T-cell (primary cell): ENCODE data around the gene LRRTM4. TPM values are rescaled to one million over a fixed set of nuclear protein-coding genes. Genes with fewer than 3 reads are reported as not detected.

Experiments used
- ATAC-seq, 4 experiments: fragments of 200-7000 bp in 3 of 4; fragments of 150-1000 bp in 1 of 4; cut with Tn5 transposase; replicated peaks in 1 of 4; 1 replicate in 3 of 4; 2 replicates in 1 of 4; pipeline ENCODE4 v1.10.0; 2021; ENCODE audit warnings: moderate library complexity in 3 of 4, mild to moderate bottlenecking in 2 of 4, moderate number of reproducible peaks in 1 of 4
- CTCF ChIA-PET, 2 donors: fragments of 300-600 bp; sonication (Branson Sonifier 250); formaldehyde crosslinking; loops; one replicate each; lab custom pipeline; 2022; ENCODE audit warnings: antibody characterized with exemption in 2 of 2; lab: Charles Lee
- POLR2A ChIA-PET, 2 donors: fragments of 300-600 bp; sonication (Branson Sonifier 250); formaldehyde crosslinking; loops; one replicate each; lab custom pipeline; 2022; ENCODE audit warnings: antibody characterized with exemption in 2 of 2; lab: Charles Lee
- DNase-seq, 35 experiments: peaks; one replicate each; pipeline versions ENCODE4 v3.0.0 to v3.0.0-alpha.2; 2013 to 2023
- H3K27ac ChIP-seq: one replicate; pipeline ENCODE4 v1.5.1; 2013; ENCODE audit warnings: low read length
- H3K27me3 ChIP-seq, 2 experiments: replicated peaks in 1 of 2; 1 replicate in 1 of 2; 2 replicates in 1 of 2; pipeline versions ENCODE4 v1.6.1 to v1.7.0; 2013; ENCODE audit warnings: low read length in 1 of 2, mixed read lengths in 1 of 2; ENCODE audit not compliant: control insufficient read depth in 2 of 2, insufficient read depth in 2 of 2; ENCODE audit errors: extremely low read depth in 1 of 2
- H3K36me3 ChIP-seq, 2 donors: 1 replicate in 1 of 2; 2 replicates in 1 of 2; pipeline versions ENCODE4 v1.6.1 to v1.7.0; 2013; ENCODE audit warnings: low read length in 1 of 2; ENCODE audit not compliant: control insufficient read depth in 2 of 2, insufficient read depth in 1 of 2; ENCODE audit errors: extremely low read depth in 1 of 2
- H3K4me1 ChIP-seq, 2 experiments: 1 replicate in 1 of 2; 2 replicates in 1 of 2; pipeline versions ENCODE4 v1.6.1 to v1.7.0; 2013; ENCODE audit warnings: low read length in 2 of 2, mixed read lengths in 1 of 2; ENCODE audit not compliant: insufficient read depth in 2 of 2, control insufficient read depth in 1 of 2; ENCODE audit errors: extremely low read depth in 1 of 2
- H3K4me3 ChIP-seq, 2 donors: 1 replicate in 1 of 2; 2 replicates in 1 of 2; pipeline versions ENCODE4 v1.5.1 to v1.7.0; 2013; ENCODE audit warnings: mild to moderate bottlenecking in 2 of 2, low read length in 1 of 2, moderate library complexity in 1 of 2; ENCODE audit not compliant: control insufficient read depth in 1 of 2; ENCODE audit errors: extremely low read depth in 1 of 2
- H3K9me3 ChIP-seq: 2 replicates; pipeline ENCODE4 v1.7.0; 2013
- H3K27ac Mint-ChIP-seq, 2 donors: one replicate each; pipeline ENCODE4 v1.8.0; 2020 to 2021; ENCODE audit warnings: mild to moderate bottlenecking in 2 of 2, mixed read lengths in 2 of 2
- H3K27me3 Mint-ChIP-seq, 2 donors: one replicate each; pipeline ENCODE4 v1.8.0; 2021 to 2022; ENCODE audit warnings: mixed read lengths in 2 of 2
- H3K36me3 Mint-ChIP-seq: one replicate; pipeline ENCODE4 v1.8.0; 2021; ENCODE audit warnings: mixed read lengths
- H3K4me1 Mint-ChIP-seq, 3 donors: one replicate each; pipeline ENCODE4 v1.8.0; 2020 to 2022; ENCODE audit warnings: mixed read lengths in 3 of 3, mild to moderate bottlenecking in 1 of 3
- H3K4me3 Mint-ChIP-seq, 3 donors: one replicate each; pipeline ENCODE4 v1.8.0; 2020 to 2022; ENCODE audit warnings: mild to moderate bottlenecking in 3 of 3, mixed read lengths in 3 of 3, moderate library complexity in 3 of 3
- H3K9me3 Mint-ChIP-seq, 3 donors: one replicate each; pipeline ENCODE4 v1.8.0; 2020 to 2022; ENCODE audit warnings: mixed read lengths in 3 of 3
- WGBS: methylation state at CpG from one replicate; pipeline ENCODE4 v1.1.5; 2013; ENCODE audit warnings: missing lambda C conversion rate; ENCODE audit not compliant: insufficient coverage; 5-methylcytosine and 5-hydroxymethylcytosine counted together
- total RNA-seq, 35 experiments: library from RNA in 6 of 35; stranded (reverse) in 6 of 35; fragments of 120-200 nt in 1 of 35; gene quantifications; one replicate each; pipeline versions ENCODE4 v1.2.1 to v1.2.4 and lab custom pipeline; 2013 to 2026

The LRRTM4 gene
- total RNA-seq, 5 donors from 2014 or later (not counting 1 experiment from before 2014, with no cell fraction given), result not detected

DNA sequence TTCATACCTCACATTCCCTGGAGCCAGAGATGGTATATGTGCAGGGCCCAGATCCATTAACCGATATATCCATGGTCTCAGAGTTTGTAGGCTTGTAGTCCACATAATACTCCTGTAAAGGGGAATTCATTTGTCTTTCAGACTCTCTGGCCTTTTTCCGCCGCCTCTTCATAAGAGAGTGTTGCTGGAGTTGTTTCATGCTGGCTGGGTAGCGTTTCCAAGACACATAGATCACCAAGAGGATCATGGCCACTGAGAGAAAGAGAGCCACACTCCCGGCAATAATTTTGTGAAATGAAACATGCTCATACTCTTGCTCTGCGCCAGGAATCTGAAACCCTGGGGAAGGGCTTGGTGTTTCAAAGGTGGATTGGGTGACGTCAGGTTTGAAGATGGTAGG lies 3.9 kb downstream of the LRRTM4 start:
- Histone ChIP-seq H3K4me3 (no peak overlapping the region), H3K27me3 (no peaks in the 10 kb centered on the region), H3K4me1 (no peaks in the 10 kb centered on the region), H3K9me3 (no peaks in the 10 kb centered on the region), H3K27ac (no peak overlapping the region), H3K36me3 (no peaks in the 10 kb centered on the region)
- ChIA-PET POLR2A (no interaction called here), CTCF (no interaction called here)
- WGBS, result 59% methylated on average over 6 of the region's 7 CpGs
- Mint-ChIP-seq H3K9me3 (peaks cover 4 to 11% (median 11%) of the 10 kb centered on the region in 3 donors), H3K36me3 (no peaks in the 10 kb centered on the region), H3K4me3 (no peak overlapping the region), H3K27ac (no peak overlapping the region), H3K27me3 (no peaks in the 10 kb centered on the region), H3K4me1 (no peaks in the 10 kb centered on the region)
- ATAC-seq (no peak), DNase-seq (no peak)

DNA sequence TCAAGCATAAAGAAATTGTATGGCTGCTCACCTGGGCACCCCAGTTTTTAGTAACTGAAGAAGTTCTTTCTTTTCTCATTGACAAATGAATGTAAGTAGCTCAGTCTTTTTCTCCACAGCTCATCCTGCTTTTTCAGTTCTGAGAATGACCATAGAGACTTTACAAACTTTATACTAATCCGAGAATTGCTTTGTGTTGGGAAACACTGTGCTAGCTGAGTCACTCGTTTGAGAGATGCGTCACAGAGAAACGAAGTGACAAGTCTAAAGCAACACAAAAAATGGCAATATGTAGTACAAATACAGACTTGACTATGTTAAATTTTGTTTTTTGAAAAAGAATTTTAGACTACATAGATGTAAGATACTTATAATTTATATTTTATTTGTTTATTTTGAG lies 9.0 kb downstream of the LRRTM4 start:
- no peaks in the 10 kb centered on the region for H3K4me1 Mint-ChIP-seq
- DNase-seq (no peak), ATAC-seq (no peak)
- no CpG with 5 or more reads among the region's 4 CpGs for WGBS
- no peaks in the 10 kb centered on the region for H3K4me1 ChIP-seq
- peaks cover 2 to 10% (median 4%) of the 10 kb centered on the region in 3 donors for H3K9me3 Mint-ChIP-seq
- no peak overlapping the region for H3K4me3 Mint-ChIP-seq
- H3K4me3 ChIP-seq, result no peak overlapping the region
- ChIA-PET CTCF (no interaction called here), POLR2A (no interaction called here)
- H3K27me3 Mint-ChIP-seq, result no peaks in the 10 kb centered on the region
- no peaks in the 10 kb centered on the region for H3K27me3 ChIP-seq
- H3K36me3 ChIP-seq, result no peaks in the 10 kb centered on the region
- H3K36me3 Mint-ChIP-seq, result no peaks in the 10 kb centered on the region
- H3K27ac Mint-ChIP-seq, result no peak overlapping the region
- no peak overlapping the region for H3K27ac ChIP-seq
- H3K9me3 ChIP-seq, result no peaks in the 10 kb centered on the region

- POLR2A ChIA-PET, result no interaction called here
- ATAC-seq (no peak), DNase-seq (no peak)
- H3K9me3 ChIP-seq, result no peaks in the 10 kb centered on the region
- H3K27ac Mint-ChIP-seq, result no peak overlapping the region
- no CpG with 5 or more reads among the region's 1 CpG for WGBS
- no peaks in the 10 kb centered on the region for H3K27me3 Mint-ChIP-seq
- H3K4me1 ChIP-seq, result no peaks in the 10 kb centered on the region
- H3K27ac ChIP-seq, result no peak overlapping the region
- CTCF ChIA-PET, result no interaction called here
- peaks cover 0 to 9% (median 3%) of the 10 kb centered on the region in 3 donors for H3K9me3 Mint-ChIP-seq
- H3K36me3 ChIP-seq, result no peaks in the 10 kb centered on the region
- H3K27me3 ChIP-seq, result no peaks in the 10 kb centered on the region
- H3K36me3 Mint-ChIP-seq, result no peaks in the 10 kb centered on the region
- no peak overlapping the region for H3K4me3 ChIP-seq
- no peaks in the 10 kb centered on the region for H3K4me1 Mint-ChIP-seq
- H3K4me3 Mint-ChIP-seq, result no peak overlapping the region
Observed at GRCh38 chr2:77512507-77512906, 9.7 kb downstream of the LRRTM4 start.

GRCh38 chr2:77508511-77508910 lies 13.7 kb downstream of the LRRTM4 start:
- DNase-seq (no peak), ATAC-seq (no peak)
- ChIA-PET POLR2A (no interaction called here), CTCF (interaction anchor here in 1 of 2 donors (0.7 kb wide), 1 partner anchor 11 kb away, joined by 3 read pairs; no protein-coding TSS in a partner anchor)
- Histone ChIP-seq H3K27ac (no peak overlapping the region), H3K4me1 (no peaks in the 10 kb centered on the region), H3K36me3 (no peaks in the 10 kb centered on the region), H3K9me3 (no peaks in the 10 kb centered on the region), H3K4me3 (no peak overlapping the region), H3K27me3 (no peaks in the 10 kb centered on the region)
- no peaks in the 10 kb centered on the region for H3K27me3 Mint-ChIP-seq
- WGBS, result no CpG with 5 or more reads among the region's 1 CpG
- H3K4me3 Mint-ChIP-seq, result no peak overlapping the region
- H3K4me1 Mint-ChIP-seq, result no peaks in the 10 kb centered on the region
- H3K27ac Mint-ChIP-seq, result no peak overlapping the region
- H3K9me3 Mint-ChIP-seq, result peaks cover 0 to 12% (median 0%) of the 10 kb centered on the region in 3 donors
- no peaks in the 10 kb centered on the region for H3K36me3 Mint-ChIP-seq

DNA sequence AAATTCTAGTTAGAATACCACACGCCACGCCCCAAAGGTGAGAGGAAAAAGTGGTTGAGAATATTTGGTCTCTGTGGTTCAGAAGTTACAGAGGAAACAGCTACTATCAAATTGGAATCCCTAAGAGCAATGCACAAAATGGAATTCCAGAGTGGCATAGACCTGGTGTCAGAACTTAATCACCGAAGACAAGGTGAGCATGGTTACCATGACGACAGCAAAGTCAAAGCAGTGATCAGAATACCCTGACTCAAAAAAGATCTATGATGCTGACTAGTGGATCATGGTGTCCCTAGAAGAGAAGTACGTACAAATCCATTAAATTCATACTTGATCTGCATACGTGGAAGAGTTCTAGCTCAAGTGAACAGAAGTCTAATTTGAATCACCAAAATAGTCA lies 14.5 kb downstream of the LRRTM4 start:
- no peaks in the 10 kb centered on the region for H3K36me3 ChIP-seq
- H3K4me3 ChIP-seq, result no peak overlapping the region
- H3K27me3 ChIP-seq, result no peaks in the 10 kb centered on the region
- Mint-ChIP-seq H3K27me3 (no peaks in the 10 kb centered on the region), H3K4me3 (no peak overlapping the region), H3K36me3 (no peaks in the 10 kb centered on the region), H3K9me3 (peaks cover 0 to 12% (median 0%) of the 10 kb centered on the region in 3 donors), H3K27ac (no peak overlapping the region), H3K4me1 (no peaks in the 10 kb centered on the region)
- DNase-seq, result no peak
- ChIA-PET POLR2A (no interaction called here), CTCF (no interaction called here)
- no CpG with 5 or more reads among the region's 6 CpGs for WGBS
- no peak for ATAC-seq
- H3K4me1 ChIP-seq, result no peaks in the 10 kb centered on the region
- H3K27ac ChIP-seq, result no peak overlapping the region
- no peaks in the 10 kb centered on the region for H3K9me3 ChIP-seq

DNA sequence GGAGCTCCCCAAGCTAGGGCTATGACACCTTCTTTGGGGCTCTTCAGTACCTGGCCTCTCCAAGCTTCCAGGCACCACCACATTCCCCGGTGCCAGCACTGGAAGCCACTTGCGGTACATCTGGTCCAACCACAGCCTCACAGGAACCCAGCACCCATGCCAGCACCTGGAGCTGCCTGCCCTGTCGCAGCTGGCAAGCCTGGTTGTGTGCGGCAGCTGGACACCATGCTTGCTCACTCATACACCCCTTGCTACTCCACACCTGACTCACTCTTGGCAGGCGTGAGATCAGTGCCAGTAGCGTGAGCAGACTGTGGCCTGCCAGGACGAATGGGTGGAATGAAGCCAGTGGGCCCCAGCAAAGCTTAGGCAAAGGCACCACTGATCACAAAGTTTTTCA lies 34.0 kb downstream of the LRRTM4 start:
- Mint-ChIP-seq H3K36me3 (no peaks in the 10 kb centered on the region), H3K27me3 (no peaks in the 10 kb centered on the region), H3K4me1 (no peaks in the 10 kb centered on the region), H3K27ac (no peak overlapping the region), H3K9me3 (peaks cover 0 to 15% (median 5%) of the 10 kb centered on the region in 3 donors), H3K4me3 (no peak overlapping the region)
- Histone ChIP-seq H3K36me3 (no peaks in the 10 kb centered on the region), H3K27ac (no peak overlapping the region), H3K4me1 (no peaks in the 10 kb centered on the region), H3K4me3 (no peak overlapping the region), H3K9me3 (no peaks in the 10 kb centered on the region), H3K27me3 (no peaks in the 10 kb centered on the region)
- WGBS, result 92% methylated on average over 5 of the region's 7 CpGs
- ChIA-PET CTCF (no interaction called here), POLR2A (no interaction called here)
- ATAC-seq, result no peak
- DNase-seq, result no peak
